HG03442 (cell line): ENCODE measurements around the gene MYO18A.

Source experiments
- ATAC-seq: cut with Tn5 transposase; IDR thresholded peaks from one replicate; pipeline ENCODE4 v1.9.1; 2021; ENCODE audit warnings: mild to moderate bottlenecking, moderate library complexity; ENCODE audit not compliant: unreplicated experiment

The MYO18A gene

GRCh38 chr17:29167393-29168078, 12.7 kb downstream of the MYO18A start:
- no peak for ATAC-seq

- ATAC-seq: no peak
Measured at GRCh38 chr17:29166507-29166887, 13.7 kb downstream of the MYO18A start.

- ATAC-seq: no peak
Measured at GRCh38 chr17:29165800-29166506, 14.2 kb downstream of the MYO18A start.

- no peak for ATAC-seq
Measured at GRCh38 chr17:29165261-29165660, 14.9 kb downstream of the MYO18A start.

GRCh38 chr17:29163563-29163962, 16.6 kb downstream of the MYO18A start:
- no peak for ATAC-seq

GRCh38 chr17:29162909-29163341, 17.3 kb downstream of the MYO18A start:
- no peak for ATAC-seq

GRCh38 chr17:29162082-29162908, 17.9 kb downstream of the MYO18A start:
- no peak for ATAC-seq

- no peak for ATAC-seq
Measured at GRCh38 chr17:29160253-29160652, 19.9 kb downstream of the MYO18A start.

GRCh38 chr17:29159306-29159860, 20.8 kb downstream of the MYO18A start:
- ATAC-seq: no peak

GRCh38 chr17:29158488-29159275, 21.5 kb downstream of the MYO18A start:
- no peak for ATAC-seq

GRCh38 chr17:29158096-29158487, 22.1 kb downstream of the MYO18A start:
- no peak for ATAC-seq

- ATAC-seq: no peak
Measured at GRCh38 chr17:29157310-29157709, 22.9 kb downstream of the MYO18A start.

GRCh38 chr17:29156781-29157180, 23.4 kb downstream of the MYO18A start:
- ATAC-seq: no peak

- no peak for ATAC-seq
Measured at GRCh38 chr17:29155966-29156338, 24.2 kb downstream of the MYO18A start.

- ATAC-seq: no peak
Measured at GRCh38 chr17:29155227-29155965, 24.8 kb downstream of the MYO18A start.

- no peak for ATAC-seq
Measured at GRCh38 chr17:29154516-29155226, 25.5 kb downstream of the MYO18A start.

- ATAC-seq: no peak
Measured at GRCh38 chr17:29151567-29151966, 28.6 kb downstream of the MYO18A start.

GRCh38 chr17:29150161-29150560, 30.0 kb downstream of the MYO18A start:
- ATAC-seq: no peak

- no peak for ATAC-seq
Measured at GRCh38 chr17:29149431-29150064, 30.6 kb downstream of the MYO18A start.
